HCT116 (cell line): ENCODE measurements around the gene PLOD1. TPM values are rescaled to one million over a fixed set of nuclear protein-coding genes. Genes with fewer than 3 reads are reported as not detected.

Source experiments
- ATAC-seq: fragments of 200-7000 bp; cut with Tn5 transposase; 2 replicates; pipeline ENCODE4 v1.9.1; 2020; ENCODE audit warnings: mild to moderate bottlenecking, moderate library complexity
- BruUV-seq: library from RNA; stranded (reverse); fragments of 400-500 nt; replicated peaks from 2 replicates; lab custom pipeline; 2021; lab: Mats Ljungman, UMichigan
- CTCF ChIA-PET: fragments of 300-600 bp; sonication (Branson Sonifier 250); formaldehyde crosslinking; loops from one replicate; lab custom pipeline; 2021; ENCODE audit warnings: antibody characterized with exemption; lab: Charles Lee
- POLR2A ChIA-PET: fragments of 300-600, 350-600 bp; sonication (Branson Sonifier 250); formaldehyde crosslinking; loops from one replicate; lab custom pipeline; 2021; ENCODE audit warnings: antibody characterized with exemption; lab: Charles Lee
- RAD21 ChIA-PET, 2 experiments: fragments of 300-600 bp; sonication (Branson Sonifier 250); formaldehyde crosslinking; loops; one replicate each; lab custom pipeline; 2023; ENCODE audit warnings: low total read pairs in 2 of 2; ENCODE audit not compliant: uncharacterized antibody in 2 of 2, unreplicated experiment in 2 of 2, low non-redundant PET in 1 of 2; lab: Charles Lee
- DNase-seq: peaks from one replicate; pipeline ENCODE4 v3.0.0-alpha.2; 2010; ENCODE audit warnings: low read depth, low spot score
- H2AFZ ChIP-seq: fragments of 200-600 bp; shearing (Covaris generic), sonication (generic); 2 replicates; pipeline ENCODE4 v1.6.1; 2017; ENCODE audit warnings: low read depth, mixed run types, mixed read lengths, antibody characterized with exemption, low read length; ENCODE audit not compliant: poor library complexity, severe bottlenecking
- H3K27ac ChIP-seq: 2 replicates; pipeline ENCODE4 v1.5.1; 2012; ENCODE audit warnings: low read depth, low read length
- H3K27me3 ChIP-seq: fragments of 200-600 bp; sonication (generic); 2 replicates; pipeline ENCODE4 v1.6.1; 2016; ENCODE audit warnings: mixed run types, low read length, mixed read lengths; ENCODE audit not compliant: insufficient read depth
- H3K36me3 ChIP-seq, 2 experiments: fragments of 200-500 bp in 1 of 2; fragments of 200-600 bp in 1 of 2; sonication (Bioruptor generic) in 1 of 2; sonication (generic) in 1 of 2; 2 replicates each; pipeline versions ENCODE4 v1.5.1 to v1.6.1; 2014 to 2016; ENCODE audit warnings: low read length in 2 of 2, inconsistent platforms in 1 of 2, mixed read lengths in 1 of 2, mixed run types in 1 of 2; ENCODE audit not compliant: insufficient read depth in 2 of 2, control insufficient read depth in 1 of 2
- H3K4me1 ChIP-seq, 2 experiments: fragments of 200-600 bp in 1 of 2; sonication (generic) in 1 of 2; 2 replicates each; pipeline versions ENCODE4 v1.5.1 to v1.6.1; 2012 to 2017; ENCODE audit warnings: low read length in 2 of 2, inconsistent platforms in 1 of 2, mild to moderate bottlenecking in 1 of 2, mixed read lengths in 1 of 2, mixed run types in 1 of 2, moderate library complexity in 1 of 2; ENCODE audit not compliant: insufficient read depth in 2 of 2, control insufficient read depth in 1 of 2
- H3K4me2 ChIP-seq: fragments of 200-600 bp; sonication (generic); 2 replicates; pipeline ENCODE4 v1.6.1; 2017; ENCODE audit warnings: mixed run types, low read length, mixed read lengths
- H3K4me3 ChIP-seq, 2 experiments: fragments of 200-600 bp in 1 of 2; sonication (generic) in 1 of 2; replicated peaks in 1 of 2; 2 replicates each; pipeline ENCODE4 v1.5.1; 2011 to 2016; ENCODE audit warnings: low read length in 2 of 2, control low read depth in 1 of 2, low read depth in 1 of 2, mild to moderate bottlenecking in 1 of 2, mixed read lengths in 1 of 2, mixed run types in 1 of 2
- H3K79me2 ChIP-seq: fragments of 200-600 bp; sonication (generic); 2 replicates; pipeline ENCODE4 v1.6.1; 2017; ENCODE audit warnings: mild to moderate bottlenecking, mixed run types, low read length, moderate library complexity, mixed read lengths; ENCODE audit not compliant: insufficient read depth
- H3K9ac ChIP-seq: fragments of 200-600 bp; sonication (generic); 2 replicates; pipeline ENCODE4 v1.6.1; 2016; ENCODE audit warnings: low read length, mixed read lengths
- H3K9me2 ChIP-seq: fragments of 200-600 bp; sonication (generic), shearing (Covaris generic); 2 replicates; pipeline ENCODE4 v1.6.1; 2017; ENCODE audit warnings: mixed run types, mild to moderate bottlenecking, moderate library complexity; ENCODE audit not compliant: insufficient read depth
- H3K9me3 ChIP-seq, 2 experiments: fragments of 200-500 bp in 1 of 2; fragments of 200-600 bp in 1 of 2; sonication (Bioruptor generic) in 1 of 2; sonication (generic) in 1 of 2; 2 replicates each; pipeline ENCODE4 v1.6.1; 2014 to 2017; ENCODE audit warnings: low read length in 2 of 2, mixed read lengths in 2 of 2, inconsistent platforms in 1 of 2, low read depth in 1 of 2, mild to moderate bottlenecking in 1 of 2, mixed run types in 1 of 2, moderate library complexity in 1 of 2; ENCODE audit not compliant: control insufficient read depth in 1 of 2, insufficient read depth in 1 of 2
- H4K20me1 ChIP-seq: fragments of 200-600 bp; sonication (generic), shearing (Covaris generic); 2 replicates; pipeline ENCODE4 v1.6.1; 2017; ENCODE audit warnings: mixed run types, mild to moderate bottlenecking, moderate library complexity; ENCODE audit not compliant: insufficient read depth
- ATF3 ChIP-seq: IDR thresholded peaks from 2 replicates; pipeline ENCODE4 v1.6.1; 2012
- CEBPB ChIP-seq: IDR thresholded peaks from 2 replicates; pipeline ENCODE4 v1.6.1; 2012; ENCODE audit warnings: low read depth
- ELF1 ChIP-seq: IDR thresholded peaks from 2 replicates; pipeline ENCODE4 v1.6.1; 2012; ENCODE audit warnings: low read depth, borderline replicate concordance
- EZH2 ChIP-seq: fragments of 200-600 bp; sonication (generic); IDR thresholded peaks from 2 replicates; pipeline ENCODE4 v1.6.1; 2017; ENCODE audit warnings: antibody characterized with exemption, mixed run types
- JUND ChIP-seq: IDR thresholded peaks from 2 replicates; pipeline ENCODE4 v1.6.1; 2012
- SIN3A ChIP-seq: IDR thresholded peaks from 2 replicates; pipeline ENCODE4 v1.6.1; 2012; ENCODE audit warnings: low read depth
- SRF ChIP-seq: IDR thresholded peaks from 2 replicates; pipeline ENCODE4 v1.6.1; 2012; ENCODE audit warnings: low read depth
- YY1 ChIP-seq: IDR thresholded peaks from 2 replicates; pipeline ENCODE4 v1.6.1; 2011; ENCODE audit warnings: low read length, low read depth, moderate library complexity, mild to moderate bottlenecking; ENCODE audit not compliant: insufficient replicate concordance; ENCODE audit errors: extremely low read depth
- intact Hi-C: fragments of 100-400 bp; cut with micrococcal nuclease; formaldehyde crosslinking; loops from 2 replicates; pipeline ENCODE4 v1.10.0; 2022
- total RNA-seq: library from RNA; stranded (reverse); gene quantifications from one replicate; pipeline ENCODE4 v1.2.1, GENCODE V29; 2021; ENCODE audit not compliant: unreplicated experiment
- TF ChIP-seq, protein P1 (sequence below): IDR thresholded peaks from 2 replicates; pipeline ENCODE4 v1.6.1; 2011; ENCODE audit warnings: mild to moderate bottlenecking, low read length, moderate library complexity; ENCODE audit not compliant: insufficient replicate concordance; ENCODE audit errors: extremely low read depth

PLOD1 gene
- total RNA-seq, 1 experiment from 2014 or later: 175 TPM

DNA sequence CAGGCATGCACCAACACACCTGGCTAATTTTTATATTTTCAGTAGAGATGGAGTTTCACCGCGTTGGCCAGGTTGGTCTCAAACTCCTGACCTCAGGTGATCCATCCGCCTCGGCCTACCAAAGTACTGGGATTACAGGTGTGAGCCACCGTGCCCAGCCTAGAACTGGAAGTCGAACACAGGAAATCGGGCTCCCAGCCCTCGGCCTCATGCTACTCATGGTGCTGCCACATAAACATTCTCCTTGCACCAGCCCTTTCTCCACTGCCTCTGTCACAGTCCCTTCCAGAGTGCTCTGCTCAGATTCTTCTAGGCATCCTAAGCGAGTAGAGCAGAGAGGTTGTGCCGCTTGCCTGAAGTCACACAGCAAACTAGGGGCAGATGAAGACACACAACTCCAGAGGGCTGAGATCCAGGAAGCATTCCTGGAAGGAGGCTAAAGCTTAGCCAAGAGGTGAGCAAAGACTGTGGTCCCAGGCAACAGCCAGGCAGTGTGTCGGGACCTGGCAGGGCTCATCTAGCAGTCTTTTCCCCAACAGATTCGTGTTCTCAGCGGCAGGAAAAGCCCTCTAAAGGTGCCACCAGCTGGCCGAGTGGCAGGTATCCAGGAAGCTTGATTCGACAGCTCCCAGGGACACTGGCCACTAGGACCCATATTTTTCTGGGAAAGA lies 46.2 kb upstream of the PLOD1 start:
- no peaks in the 10 kb centered on the region for H3K27me3 ChIP-seq
- H3K9me2 ChIP-seq: no peaks in the 10 kb centered on the region
- no peaks in the 10 kb centered on the region for H3K79me2 ChIP-seq
- TF ChIP-seq JUND: no peak
- no peak for TF ChIP-seq ATF3
- no peak for TF ChIP-seq ELF1
- TF ChIP-seq SRF: no peak
- TF ChIP-seq, protein P1, sequence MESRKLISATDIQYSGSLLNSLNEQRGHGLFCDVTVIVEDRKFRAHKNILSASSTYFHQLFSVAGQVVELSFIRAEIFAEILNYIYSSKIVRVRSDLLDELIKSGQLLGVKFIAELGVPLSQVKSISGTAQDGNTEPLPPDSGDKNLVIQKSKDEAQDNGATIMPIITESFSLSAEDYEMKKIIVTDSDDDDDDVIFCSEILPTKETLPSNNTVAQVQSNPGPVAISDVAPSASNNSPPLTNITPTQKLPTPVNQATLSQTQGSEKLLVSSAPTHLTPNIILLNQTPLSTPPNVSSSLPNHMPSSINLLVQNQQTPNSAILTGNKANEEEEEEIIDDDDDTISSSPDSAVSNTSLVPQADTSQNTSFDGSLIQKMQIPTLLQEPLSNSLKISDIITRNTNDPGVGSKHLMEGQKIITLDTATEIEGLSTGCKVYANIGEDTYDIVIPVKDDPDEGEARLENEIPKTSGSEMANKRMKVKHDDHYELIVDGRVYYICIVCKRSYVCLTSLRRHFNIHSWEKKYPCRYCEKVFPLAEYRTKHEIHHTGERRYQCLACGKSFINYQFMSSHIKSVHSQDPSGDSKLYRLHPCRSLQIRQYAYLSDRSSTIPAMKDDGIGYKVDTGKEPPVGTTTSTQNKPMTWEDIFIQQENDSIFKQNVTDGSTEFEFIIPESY: no peak
- no peak for TF ChIP-seq SIN3A
- TF ChIP-seq YY1: no peak
- H2AFZ ChIP-seq: no peak overlapping the region
- RAD21 ChIA-PET: no interaction called here
- BruUV-seq: no TSS peak
- no peaks in the 10 kb centered on the region for H3K4me1 ChIP-seq
- POLR2A ChIA-PET: interaction anchor here (1.7 kb wide), 1 partner anchor 21 kb away, joined by 7 read pairs; no protein-coding TSS in a partner anchor
- no peak for DNase-seq
- no peak overlapping the region for H3K27ac ChIP-seq
- H3K9me3 ChIP-seq: no peaks in the 10 kb centered on the region
- ATAC-seq: no peak
- H3K36me3 ChIP-seq: no peaks in the 10 kb centered on the region
- H4K20me1 ChIP-seq: no peaks in the 10 kb centered on the region
- no peak overlapping the region for H3K4me3 ChIP-seq
- CTCF ChIA-PET: no interaction called here
- H3K4me2 ChIP-seq: no peak overlapping the region
- no peak overlapping the region for H3K9ac ChIP-seq
- intact Hi-C loops: no loop called here

GRCh38 chr1:11888877-11889208 lies 45.7 kb upstream of the PLOD1 start:
- Histone ChIP-seq H3K27ac (no peak overlapping the region), H2AFZ (no peak overlapping the region), H3K36me3 (no peaks in the 10 kb centered on the region), H3K9ac (no peak overlapping the region), H3K9me2 (no peaks in the 10 kb centered on the region), H3K4me3 (no peak overlapping the region)
- ATAC-seq: no peak
- intact Hi-C loops: no loop called here
- RAD21 ChIA-PET: no interaction called here
- TF ChIP-seq EZH2 (no peak), YY1 (no peak), CEBPB (no peak)
- TF ChIP-seq, all 23 proteins: peak for 0
- CTCF ChIA-PET: no interaction called here
- Histone ChIP-seq H3K9me3 (no peaks in the 10 kb centered on the region), H4K20me1 (no peaks in the 10 kb centered on the region), H3K4me2 (no peak overlapping the region), H3K79me2 (no peaks in the 10 kb centered on the region), H3K27me3 (no peaks in the 10 kb centered on the region), H3K4me1 (no peaks in the 10 kb centered on the region; a peak in 1 of 4 replicates)
- POLR2A ChIA-PET: interaction anchor here (1.7 kb wide), 1 partner anchor 21 kb away, joined by 7 read pairs; no protein-coding TSS in a partner anchor
- no TSS peak for BruUV-seq
- no peak for DNase-seq
